NCI-H128 (cell line): Measurements from ENCODE around the gene GALNT10.

Experiments used
- DNase-seq: peaks from one replicate; lab custom pipeline; 2025; ENCODE audit not compliant: unreplicated experiment; lab: John Stamatoyannopoulos, UW

Gene GALNT10

GRCh38 chr5:154400678-154401077 is 210.1 kb downstream of the GALNT10 start:
- DNase-seq, result no peak

- DNase-seq, result no peak
Observed at GRCh38 chr5:154401355-154401754, 210.8 kb downstream of the GALNT10 start.

- no peak for DNase-seq
Observed at GRCh38 chr5:154401931-154402330, 211.4 kb downstream of the GALNT10 start.

- no peak for DNase-seq
Observed at GRCh38 chr5:154402611-154403010, 212.1 kb downstream of the GALNT10 start.

- no peak for DNase-seq
Observed at GRCh38 chr5:154403234-154403633, 212.7 kb downstream of the GALNT10 start.

GRCh38 chr5:154403776-154404387 is 213.3 kb downstream of the GALNT10 start:
- no peak for DNase-seq

- peak; percentile 45 for DNase-seq
Observed at GRCh38 chr5:154405078-154405792, 214.7 kb downstream of the GALNT10 start.

- no peak for DNase-seq
Observed at GRCh38 chr5:154406231-154406630, 215.7 kb downstream of the GALNT10 start.

GRCh38 chr5:154406826-154407225 is 216.3 kb downstream of the GALNT10 start:
- DNase-seq, result no peak

GRCh38 chr5:154408811-154409210 is 218.3 kb downstream of the GALNT10 start:
- DNase-seq, result no peak

GRCh38 chr5:154409230-154409840 is 218.8 kb downstream of the GALNT10 start:
- DNase-seq, result no peak

GRCh38 chr5:154410008-154410407 is 219.5 kb downstream of the GALNT10 start:
- DNase-seq, result no peak

- DNase-seq, result no peak
Observed at GRCh38 chr5:154410786-154411185, 220.3 kb downstream of the GALNT10 start.

GRCh38 chr5:154411338-154411737 is 220.8 kb downstream of the GALNT10 start:
- no peak for DNase-seq

GRCh38 chr5:154412316-154412715 is 221.8 kb downstream of the GALNT10 start:
- DNase-seq, result no peak

GRCh38 chr5:154412925-154413324 is 222.4 kb downstream of the GALNT10 start:
- DNase-seq, result no peak

- no peak for DNase-seq
Observed at GRCh38 chr5:154415114-154415513, 224.6 kb downstream of the GALNT10 start.

GRCh38 chr5:154418344-154418820 is 227.8 kb downstream of the GALNT10 start:
- no peak for DNase-seq

GRCh38 chr5:154419236-154419635 is 228.7 kb downstream of the GALNT10 start:
- DNase-seq, result no peak

- DNase-seq, result peak; percentile 1
Observed at GRCh38 chr5:154421868-154422267, 231.3 kb downstream of the GALNT10 start.

- DNase-seq, result no peak
Observed at GRCh38 chr5:154422298-154422697, 231.8 kb downstream of the GALNT10 start.

GRCh38 chr5:154428208-154428607 is 237.7 kb downstream of the GALNT10 start:
- DNase-seq, result no peak
